HG03520 (cell line): Measurements from ENCODE around the gene SLC22A17.

ENCODE experiments used
- ATAC-seq: cut with Tn5 transposase; IDR thresholded peaks from one replicate; pipeline ENCODE4 v1.9.1; 2021; ENCODE audit warnings: mild to moderate bottlenecking, moderate library complexity; ENCODE audit not compliant: unreplicated experiment

SLC22A17 gene

GRCh38 chr14:23364164-23365035 lies 11.7 kb upstream of the SLC22A17 start:
- ATAC-seq = no peak

DNA sequence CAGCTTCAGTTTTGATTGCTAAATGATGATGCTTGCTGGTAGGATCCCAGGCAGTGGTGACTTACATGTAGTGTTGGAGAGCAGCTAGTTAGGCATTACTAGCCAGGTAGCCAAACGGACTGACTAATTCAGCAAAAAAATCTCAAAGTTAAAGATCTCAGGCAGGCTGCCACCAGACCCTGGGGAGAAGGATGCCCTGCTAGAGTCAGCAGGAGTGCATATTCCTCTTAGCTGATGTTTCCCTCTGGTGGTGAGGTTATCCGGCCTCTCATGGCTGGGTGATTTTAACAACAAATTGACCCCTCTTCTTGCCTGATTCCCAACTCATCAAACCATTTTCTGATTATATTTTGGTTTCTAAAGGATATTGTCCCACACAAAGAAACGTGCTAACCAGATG lies 9.5 kb upstream of the SLC22A17 start:
- no peak for ATAC-seq

- ATAC-seq = no peak
Measured at GRCh38 chr14:23361763-23362162, 9.1 kb upstream of the SLC22A17 start.

- no peak for ATAC-seq
Measured at GRCh38 chr14:23361320-23361719, 8.6 kb upstream of the SLC22A17 start.

- ATAC-seq = no peak
Measured at GRCh38 chr14:23360496-23360895, 7.8 kb upstream of the SLC22A17 start.

DNA sequence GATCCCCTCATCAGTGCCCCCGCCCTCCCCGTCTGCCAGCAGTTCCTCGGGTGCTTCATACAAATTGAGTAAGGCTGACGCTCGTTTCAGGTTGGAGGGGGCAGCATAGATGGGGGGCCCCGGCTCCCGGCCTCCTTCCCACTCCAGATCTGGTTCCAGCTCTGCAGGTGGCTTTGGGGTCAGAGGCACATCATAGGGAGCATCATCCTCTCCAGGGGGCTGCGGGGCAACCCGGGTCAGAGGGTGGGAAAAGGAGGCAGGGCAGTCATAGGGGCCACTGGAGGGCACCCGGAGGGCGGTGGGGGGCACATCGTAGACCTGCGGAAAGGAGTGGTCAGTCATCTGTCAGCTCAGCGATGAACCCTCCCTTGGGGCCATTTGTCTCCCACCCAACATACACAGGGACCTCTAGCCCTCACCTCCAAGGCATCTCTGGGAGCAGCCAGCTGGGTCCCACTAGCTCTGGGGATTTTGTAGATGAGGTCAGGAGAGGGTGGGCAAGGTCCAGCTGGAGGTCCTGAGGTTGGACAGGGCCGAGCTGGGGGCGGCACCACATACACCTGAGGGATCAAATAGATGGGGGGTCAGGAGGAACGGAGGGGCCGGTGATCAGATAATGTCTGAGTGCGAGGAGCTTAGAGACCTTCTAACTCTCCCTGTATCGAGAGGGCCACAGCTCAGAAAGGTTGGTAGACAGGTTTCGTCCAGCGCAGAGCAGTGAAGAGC lies 7.2 kb upstream of the SLC22A17 start:
- ATAC-seq = no peak

DNA sequence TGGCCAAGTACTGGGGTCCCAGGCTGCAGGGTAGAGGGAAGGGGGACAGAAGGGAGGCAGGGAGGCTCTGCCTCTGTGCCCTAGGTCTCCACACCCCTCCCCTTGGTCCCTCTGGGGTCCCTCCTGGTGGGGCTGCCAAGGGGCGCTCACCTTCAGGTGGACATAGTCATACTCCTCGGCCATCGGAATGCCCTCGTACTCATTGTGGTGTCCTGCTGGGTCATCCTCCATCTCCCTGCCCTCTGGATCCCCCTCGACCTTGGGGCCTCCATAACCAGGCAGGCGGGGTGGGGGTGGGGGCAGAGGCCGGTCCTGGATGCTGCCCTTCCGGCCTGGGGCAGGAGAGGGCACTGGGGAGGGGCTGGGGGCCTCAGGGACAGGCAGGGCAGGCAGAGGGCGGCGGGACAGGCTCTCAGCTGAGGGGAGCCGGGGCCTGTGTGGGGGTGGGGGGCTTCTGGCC lies 6.5 kb upstream of the SLC22A17 start:
- no peak for ATAC-seq

DNA sequence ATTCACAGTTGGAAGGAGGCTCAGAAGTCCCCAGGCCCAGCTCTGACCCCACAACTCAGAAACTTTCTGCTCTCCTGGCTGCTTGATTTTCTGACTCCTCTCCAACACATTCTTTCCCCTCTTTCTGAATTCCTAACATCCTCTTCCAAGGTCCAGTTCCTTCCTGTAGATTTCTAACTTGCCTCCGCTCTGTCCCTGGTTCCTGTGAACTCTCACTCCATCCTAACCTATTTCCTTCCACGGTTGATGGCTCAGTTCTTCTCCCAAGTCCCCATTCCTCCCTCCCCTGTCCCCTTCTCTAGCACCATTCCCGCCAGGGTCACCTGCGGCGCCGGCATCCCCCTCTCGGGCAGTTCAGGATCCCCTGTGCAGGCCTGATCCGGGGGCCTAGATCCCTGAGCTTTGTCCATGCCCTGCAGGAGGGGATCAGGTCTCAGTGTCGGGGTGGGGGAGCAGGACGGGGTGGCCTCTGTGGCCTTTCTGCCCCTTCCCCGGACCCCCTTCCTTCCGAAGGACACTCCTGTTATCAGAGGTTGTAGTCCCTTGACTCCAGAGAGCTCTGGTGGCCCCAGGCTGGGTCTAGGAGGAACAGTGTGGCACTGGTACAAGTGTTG lies 6.0 kb upstream of the SLC22A17 start:
- ATAC-seq = no peak

GRCh38 chr14:23358042-23358441 lies 5.4 kb upstream of the SLC22A17 start:
- ATAC-seq = no peak

DNA sequence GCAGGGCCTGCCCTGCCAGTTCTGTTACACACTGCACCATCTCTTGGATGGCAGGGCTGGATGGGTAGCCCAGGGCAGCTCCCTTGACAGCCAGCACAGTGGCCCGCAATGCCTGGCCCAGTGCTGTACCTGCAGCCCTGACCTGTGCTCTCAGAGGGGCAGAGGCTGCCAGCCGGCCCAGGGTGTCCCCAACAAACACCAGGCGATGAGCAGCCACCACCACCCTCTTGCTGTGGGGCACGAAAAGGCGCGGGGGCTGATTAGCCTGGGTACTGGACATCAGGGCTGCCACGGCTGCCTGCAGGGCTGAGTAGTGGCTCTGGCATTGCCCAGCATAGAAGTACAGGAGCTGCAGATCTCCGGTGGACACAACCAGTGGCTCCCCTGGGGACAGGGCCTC lies 4.6 kb upstream of the SLC22A17 start:
- no peak for ATAC-seq

DNA sequence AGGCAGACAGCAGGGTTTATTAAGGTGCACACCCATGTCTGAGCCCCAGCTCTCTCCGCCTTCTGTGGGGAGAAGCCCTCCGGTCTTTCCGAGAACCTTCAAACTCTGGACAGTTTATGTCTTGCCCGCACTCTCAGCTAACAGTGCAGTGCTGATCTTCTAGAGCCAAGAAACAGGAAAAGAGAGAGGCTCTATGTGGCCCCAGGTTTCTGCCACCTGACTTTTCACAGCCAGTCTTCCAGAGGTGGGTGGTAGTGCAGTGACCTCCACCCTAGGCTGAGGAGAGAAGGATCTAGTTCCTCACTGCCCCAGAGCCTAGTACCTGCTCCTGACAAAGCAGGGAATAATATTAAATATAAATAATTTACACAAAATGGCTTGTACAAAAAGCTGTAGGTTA lies 4.0 kb upstream of the SLC22A17 start:
- no peak for ATAC-seq

- no peak for ATAC-seq
Measured at GRCh38 chr14:23355871-23356435, 3.3 kb upstream of the SLC22A17 start.

DNA sequence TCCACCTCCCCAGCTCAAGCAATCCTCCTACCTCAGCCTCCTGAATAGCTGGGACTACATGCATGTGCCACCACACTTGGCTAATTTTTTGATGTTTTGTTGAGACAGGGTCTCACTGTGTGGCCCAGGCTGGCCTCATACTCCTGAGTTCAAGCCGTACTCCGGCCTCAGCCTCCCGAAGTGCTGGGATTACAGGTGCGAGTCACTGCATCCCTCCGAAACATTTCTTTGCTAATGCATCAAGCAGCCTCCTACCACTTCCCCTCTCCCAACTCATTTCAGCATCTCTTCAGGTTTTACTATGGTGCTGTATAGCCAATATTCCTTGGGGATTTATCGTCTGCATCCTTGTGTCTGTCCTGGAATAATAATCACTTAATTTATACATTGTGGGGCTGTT lies 2.3 kb upstream of the SLC22A17 start:
- ATAC-seq = no peak

GRCh38 chr14:23353433-23353780 lies 720 bp upstream of the SLC22A17 start:
- ATAC-seq = no peak

- ATAC-seq = no peak
Measured at GRCh38 chr14:23351681-23352505, 794 bp downstream of the SLC22A17 start.

DNA sequence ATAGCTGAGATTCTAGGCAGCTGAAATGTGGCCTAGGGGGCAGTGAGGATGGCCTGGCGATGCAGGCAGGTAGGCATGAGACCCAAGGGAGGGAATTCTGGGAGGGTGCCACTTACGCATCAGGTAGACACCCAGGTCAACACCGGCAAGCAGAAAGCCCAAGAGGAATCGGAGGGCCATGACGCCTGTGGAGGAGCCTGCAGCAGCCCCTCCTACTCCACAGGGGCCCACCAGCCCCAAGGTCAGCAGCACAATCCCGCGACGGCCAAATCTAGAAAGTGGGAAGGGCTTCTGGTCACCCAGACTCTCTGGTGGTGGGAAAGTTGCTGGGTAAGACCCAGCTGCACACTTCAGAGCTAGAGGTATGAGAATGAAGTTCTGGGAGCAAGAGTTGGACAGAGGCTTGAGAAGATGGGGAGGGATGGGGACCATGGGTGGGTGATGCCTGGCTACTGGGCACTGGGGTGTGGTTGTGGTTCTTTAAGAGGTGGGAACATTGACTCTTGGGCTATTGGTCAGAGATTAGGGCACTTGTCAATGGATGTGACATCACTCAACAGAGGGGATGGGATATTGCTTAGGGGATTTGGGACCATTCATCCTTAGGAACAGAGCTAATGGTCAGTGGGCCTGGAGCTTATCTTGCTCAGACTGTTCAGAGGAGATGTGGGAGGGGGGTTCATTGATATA lies 3.4 kb downstream of the SLC22A17 start:
- ATAC-seq = no peak

DNA sequence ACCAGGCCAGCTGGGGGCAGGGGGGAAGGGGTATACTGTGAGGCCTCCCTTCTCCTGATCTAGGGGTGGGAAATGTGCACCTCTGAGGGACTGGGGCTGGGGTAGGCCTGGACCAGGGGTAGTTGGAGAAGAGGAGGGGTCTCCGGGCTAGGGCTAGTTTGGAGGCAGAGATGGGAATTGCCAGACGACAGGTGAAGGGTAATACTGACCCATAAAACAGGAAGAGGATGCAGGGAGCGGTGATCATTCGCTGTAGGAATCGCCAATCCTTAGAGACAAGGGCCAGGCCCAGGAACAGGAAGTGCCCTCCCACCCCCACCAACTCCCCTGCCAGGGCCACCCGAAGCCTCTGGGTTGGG lies 4.4 kb downstream of the SLC22A17 start:
- no peak for ATAC-seq

GRCh38 chr14:23347406-23348296 lies 5.0 kb downstream of the SLC22A17 start:
- no peak for ATAC-seq
